Bone marrow (tissue), 2 donors: Measurements from ENCODE around the gene FAM181A.

Experiments
- DNase-seq, 2 donors: peaks; one replicate each; lab custom pipeline; 2025; lab: John Stamatoyannopoulos, UW

FAM181A gene

DNA sequence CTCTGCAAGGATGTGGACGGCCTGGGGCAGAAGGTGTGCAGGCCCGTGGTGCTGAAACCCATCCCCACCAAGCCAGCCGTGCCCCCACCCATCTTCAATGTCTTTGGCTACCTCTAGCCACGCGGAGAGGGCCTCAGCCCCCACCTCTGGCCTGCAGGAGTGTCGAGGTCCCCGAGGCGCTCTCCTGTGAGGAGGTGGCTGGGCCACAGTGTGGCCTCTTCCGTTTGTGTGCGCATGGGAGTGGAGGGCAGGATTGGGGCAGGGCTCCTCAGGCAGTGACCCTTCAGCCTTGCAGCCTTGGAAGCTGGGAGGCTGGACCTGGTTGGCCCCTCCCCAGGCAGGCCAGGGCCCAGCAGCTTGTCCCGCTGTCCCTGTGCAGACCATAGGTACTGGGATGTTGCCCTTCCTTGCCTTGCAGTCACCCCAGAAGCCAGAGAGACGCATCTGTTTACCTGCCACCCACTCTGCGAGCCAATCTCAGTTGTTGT is 1.9 kb downstream of the FAM181A start:
- DNase-seq: no peak

- no peak for DNase-seq
These were observed 2.5 kb downstream of the FAM181A start for GRCh38 chr14:93929657-93930056.

GRCh38 chr14:93930296-93930988 is 3.3 kb downstream of the FAM181A start:
- no peak for DNase-seq

- no peak for DNase-seq
These were observed 3.8 kb downstream of the FAM181A start for GRCh38 chr14:93930989-93931307.

DNA sequence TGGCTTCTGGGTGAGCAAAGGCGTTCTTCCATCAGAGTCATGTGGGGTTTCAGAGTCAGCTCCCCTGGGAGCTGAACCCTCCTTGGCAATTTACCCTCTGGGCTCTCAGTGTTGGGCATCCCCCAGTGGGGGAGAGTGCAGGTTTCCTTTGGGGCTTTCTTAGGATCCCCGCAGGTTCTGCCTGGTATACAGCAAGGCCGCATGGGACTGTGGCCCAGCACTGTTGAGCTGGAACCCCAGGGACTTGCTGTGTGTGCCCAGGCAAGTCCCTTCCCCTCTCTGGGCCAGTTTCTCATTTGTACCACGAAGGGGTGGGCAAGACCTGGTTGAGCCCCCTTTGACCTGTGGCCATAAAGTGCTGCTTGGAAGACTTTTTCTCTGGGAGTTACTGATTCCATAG is 5.5 kb downstream of the FAM181A start:
- no peak for DNase-seq

- DNase-seq: no peak
These were observed 8.1 kb downstream of the FAM181A start for GRCh38 chr14:93935213-93935612.

- no peak for DNase-seq
These were observed 9.1 kb downstream of the FAM181A start for GRCh38 chr14:93936245-93936644.

- no peak for DNase-seq
These were observed 9.8 kb downstream of the FAM181A start for GRCh38 chr14:93936926-93937325.

GRCh38 chr14:93937519-93937918 is 10.4 kb downstream of the FAM181A start:
- DNase-seq: no peak

- no peak for DNase-seq
These were observed 11.7 kb downstream of the FAM181A start for GRCh38 chr14:93938751-93939303.

GRCh38 chr14:93939304-93940229 is 12.4 kb downstream of the FAM181A start:
- peak; percentile 57 to 84 for DNase-seq

- DNase-seq: no peak
These were observed 13.3 kb downstream of the FAM181A start for GRCh38 chr14:93940437-93940836.

GRCh38 chr14:93941293-93941910 is 14.3 kb downstream of the FAM181A start:
- DNase-seq: no peak

DNA sequence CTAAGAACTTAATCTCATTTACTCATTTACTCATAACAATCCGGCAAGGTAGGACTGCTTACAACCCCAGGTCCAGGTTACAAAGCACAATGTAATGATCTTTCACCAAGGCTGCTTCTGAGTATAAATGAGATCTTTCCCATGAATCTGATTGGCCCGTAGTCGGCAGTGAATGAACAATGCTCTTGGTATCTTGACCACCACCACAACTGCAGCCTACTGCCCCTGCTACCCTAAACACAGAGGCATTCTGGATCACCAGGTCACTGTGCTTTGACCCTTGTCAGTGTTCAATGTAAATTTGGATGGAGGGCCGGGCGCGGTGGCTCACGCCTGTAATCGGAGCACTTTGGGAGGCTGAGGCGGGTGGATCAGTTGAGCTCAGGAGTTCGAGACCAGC is 15.9 kb downstream of the FAM181A start:
- no peak for DNase-seq

- no peak for DNase-seq
These were observed 16.8 kb downstream of the FAM181A start for GRCh38 chr14:93943930-93944329.

DNA sequence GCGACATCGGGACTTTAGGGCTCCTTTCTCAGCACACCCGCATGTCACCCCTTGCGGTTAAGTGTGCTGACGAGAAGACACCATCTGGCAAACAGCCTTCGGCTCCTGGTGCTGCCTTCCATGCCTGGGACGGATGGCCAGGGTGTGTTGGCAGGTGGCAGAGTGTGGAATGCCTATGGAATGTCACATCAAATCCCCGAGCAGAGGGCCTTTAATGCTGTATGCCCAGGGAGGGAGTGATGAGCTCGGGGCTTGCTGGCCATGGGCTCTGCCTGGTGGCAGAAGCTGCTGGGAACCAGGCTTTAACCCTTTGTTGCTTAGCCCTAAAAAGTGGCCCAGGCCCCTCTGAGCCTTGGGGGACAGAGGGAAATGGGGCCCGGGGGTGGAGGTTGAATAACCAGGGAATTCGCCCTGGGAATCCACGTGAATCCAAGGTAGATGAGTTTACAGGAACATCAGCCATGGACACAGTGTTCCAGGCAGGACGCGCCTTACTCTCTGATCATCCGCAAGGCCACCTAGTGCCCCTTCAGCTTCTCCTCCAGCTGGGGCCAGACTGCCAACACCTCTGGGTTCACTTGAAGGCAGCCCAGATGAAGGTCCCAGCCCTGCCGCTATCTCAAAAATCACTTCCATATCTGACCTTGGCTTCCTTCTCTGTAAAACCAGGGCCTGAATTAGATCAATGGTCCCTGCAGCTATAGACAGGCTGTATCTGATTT is 17.4 kb downstream of the FAM181A start:
- DNase-seq: no peak

DNA sequence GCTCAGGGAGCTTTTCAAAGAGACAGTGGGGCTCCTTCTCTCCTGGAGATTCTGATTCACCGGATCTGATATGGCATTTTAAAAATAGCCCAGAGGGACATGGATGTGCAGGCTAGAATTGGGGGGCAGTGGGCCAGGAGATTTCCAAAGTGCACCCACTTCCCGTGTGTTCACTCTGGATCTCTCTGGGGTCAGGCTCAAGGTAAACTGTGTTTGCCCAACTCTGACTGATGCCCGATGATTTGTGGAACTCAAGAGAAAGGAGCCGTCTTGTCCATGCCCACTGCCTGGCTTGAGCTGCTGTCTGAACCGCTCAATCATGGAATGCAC is 17.9 kb downstream of the FAM181A start:
- no peak for DNase-seq

DNA sequence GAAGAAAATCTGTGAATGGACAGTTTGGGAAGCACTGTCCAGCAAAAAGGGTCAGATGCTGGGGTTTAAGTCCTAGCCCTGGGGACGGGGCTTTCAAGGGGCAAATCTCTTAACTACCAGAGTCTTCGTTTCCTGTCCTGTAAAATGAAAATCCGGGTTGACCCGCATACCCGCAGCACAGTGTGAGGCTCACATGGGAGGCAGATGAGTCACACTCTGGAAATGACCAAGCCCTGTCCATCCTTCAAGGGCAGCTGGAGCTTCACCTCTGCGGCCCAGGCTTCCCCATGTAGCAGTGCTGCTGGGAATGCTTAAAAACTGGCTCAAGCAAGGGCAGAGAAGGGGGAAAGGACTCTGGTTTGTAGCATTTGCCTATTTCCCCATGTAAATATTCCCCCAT is 19.0 kb downstream of the FAM181A start:
- DNase-seq: no peak

- DNase-seq: no peak
These were observed 19.5 kb downstream of the FAM181A start for GRCh38 chr14:93946541-93947090.

- DNase-seq: no peak
These were observed 20.1 kb downstream of the FAM181A start for GRCh38 chr14:93947282-93947681.

- no peak for DNase-seq
These were observed 22.4 kb downstream of the FAM181A start for GRCh38 chr14:93949511-93950075.
